ENCODE measurements around the gene NACA2.

Gene NACA2

DNA sequence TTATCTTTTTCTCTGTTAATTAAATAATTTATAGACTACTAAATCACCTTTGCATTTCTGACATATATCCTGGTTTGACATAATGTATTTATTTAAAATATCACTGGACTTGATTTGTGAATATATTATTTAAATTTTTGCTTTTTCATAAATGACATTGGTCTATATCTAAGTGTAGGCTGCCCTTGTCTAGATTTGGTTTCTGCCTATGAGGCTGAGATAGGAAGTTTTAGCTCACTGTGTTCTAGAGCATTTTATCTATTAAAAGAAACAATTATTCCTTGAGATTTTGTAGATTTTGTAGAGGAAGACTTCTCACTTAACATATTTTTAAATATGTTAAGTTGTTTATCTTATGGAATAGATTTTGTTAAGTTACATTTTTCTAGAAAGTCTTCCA is 43.9 kb downstream of the NACA2 start:
- no peak for TF ChIP-seq ZFX (IDR thresholded peaks at IDR 0.05; ENCODE audit: borderline replicate concordance)
- TF ChIP-seq, protein P1, sequence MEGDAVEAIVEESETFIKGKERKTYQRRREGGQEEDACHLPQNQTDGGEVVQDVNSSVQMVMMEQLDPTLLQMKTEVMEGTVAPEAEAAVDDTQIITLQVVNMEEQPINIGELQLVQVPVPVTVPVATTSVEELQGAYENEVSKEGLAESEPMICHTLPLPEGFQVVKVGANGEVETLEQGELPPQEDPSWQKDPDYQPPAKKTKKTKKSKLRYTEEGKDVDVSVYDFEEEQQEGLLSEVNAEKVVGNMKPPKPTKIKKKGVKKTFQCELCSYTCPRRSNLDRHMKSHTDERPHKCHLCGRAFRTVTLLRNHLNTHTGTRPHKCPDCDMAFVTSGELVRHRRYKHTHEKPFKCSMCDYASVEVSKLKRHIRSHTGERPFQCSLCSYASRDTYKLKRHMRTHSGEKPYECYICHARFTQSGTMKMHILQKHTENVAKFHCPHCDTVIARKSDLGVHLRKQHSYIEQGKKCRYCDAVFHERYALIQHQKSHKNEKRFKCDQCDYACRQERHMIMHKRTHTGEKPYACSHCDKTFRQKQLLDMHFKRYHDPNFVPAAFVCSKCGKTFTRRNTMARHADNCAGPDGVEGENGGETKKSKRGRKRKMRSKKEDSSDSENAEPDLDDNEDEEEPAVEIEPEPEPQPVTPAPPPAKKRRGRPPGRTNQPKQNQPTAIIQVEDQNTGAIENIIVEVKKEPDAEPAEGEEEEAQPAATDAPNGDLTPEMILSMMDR (IDR thresholded peaks at IDR 0.05) = no peak
- H3K27ac ChIP-seq = no peak overlapping the region

DNA sequence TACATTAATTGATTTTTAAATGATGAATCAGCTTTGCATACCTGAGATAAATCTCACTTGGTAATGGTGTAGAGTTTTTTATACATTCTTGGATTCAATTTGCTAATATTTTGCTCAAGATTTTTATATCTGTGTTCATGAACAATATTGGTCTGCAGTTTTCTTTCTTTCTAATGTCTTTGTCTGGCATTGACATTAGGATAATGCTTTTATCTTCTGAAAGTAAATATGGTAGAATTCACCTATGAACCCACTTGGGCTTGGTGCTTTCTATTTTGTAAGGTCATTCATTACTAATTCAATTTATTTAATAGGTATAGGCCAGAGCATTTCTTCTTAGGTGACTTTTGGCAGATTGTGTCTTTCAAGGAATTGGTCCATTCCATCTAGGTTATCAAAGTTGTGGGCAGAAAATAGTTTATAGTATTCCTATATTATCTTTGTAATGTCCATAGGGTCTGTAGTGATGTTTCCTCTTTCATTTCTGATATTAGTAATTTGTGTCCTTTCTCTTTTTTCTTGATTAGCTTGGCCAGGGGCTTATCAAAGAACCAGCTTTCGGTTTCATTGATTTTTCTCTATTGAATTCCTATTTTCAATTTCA is 45.6 kb downstream of the NACA2 start:
- TF ChIP-seq, protein P1 (IDR thresholded peaks at IDR 0.05) = no peak
- no peak for TF ChIP-seq ZFX (IDR thresholded peaks at IDR 0.05; ENCODE audit: borderline replicate concordance)

DNA sequence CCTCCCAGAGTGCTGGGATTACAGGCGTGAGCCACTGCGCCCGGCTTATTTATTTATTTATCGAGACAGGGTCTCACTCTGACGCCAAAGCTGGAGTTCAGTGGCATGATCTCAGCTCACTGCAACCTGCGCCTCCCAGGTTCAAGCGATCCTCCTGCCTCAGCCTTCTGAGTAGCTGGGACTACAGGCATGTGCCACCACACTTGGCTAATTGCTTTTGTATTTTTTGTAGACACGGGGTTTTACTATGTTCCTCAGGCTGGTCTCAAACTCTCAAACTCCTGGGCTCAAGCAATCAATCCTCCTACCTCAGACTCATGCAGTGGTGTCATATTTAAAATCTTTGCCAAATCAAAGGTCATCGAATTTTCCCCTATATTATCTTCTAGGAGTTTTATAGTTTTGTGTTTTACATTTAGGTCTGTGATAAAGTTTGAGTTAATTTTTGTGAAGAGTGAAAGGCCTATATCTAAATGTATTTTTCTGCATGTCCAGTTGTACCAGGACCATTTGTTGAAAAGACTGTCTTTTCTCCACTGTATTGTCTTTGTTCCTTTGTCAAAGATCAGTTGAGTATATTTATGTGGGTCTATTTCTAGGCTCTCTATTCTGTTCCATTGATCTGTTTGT is 47.1 kb downstream of the NACA2 start:
- TF ChIP-seq, protein P1 (IDR thresholded peaks at IDR 0.05) = no peak
- TF ChIP-seq ZFX (IDR thresholded peaks at IDR 0.05; ENCODE audit: borderline replicate concordance) = no peak

More for the DNA sequence above, 45.6 kb downstream of the NACA2 start:
- H3K27ac ChIP-seq = no peak overlapping the region

DNA sequence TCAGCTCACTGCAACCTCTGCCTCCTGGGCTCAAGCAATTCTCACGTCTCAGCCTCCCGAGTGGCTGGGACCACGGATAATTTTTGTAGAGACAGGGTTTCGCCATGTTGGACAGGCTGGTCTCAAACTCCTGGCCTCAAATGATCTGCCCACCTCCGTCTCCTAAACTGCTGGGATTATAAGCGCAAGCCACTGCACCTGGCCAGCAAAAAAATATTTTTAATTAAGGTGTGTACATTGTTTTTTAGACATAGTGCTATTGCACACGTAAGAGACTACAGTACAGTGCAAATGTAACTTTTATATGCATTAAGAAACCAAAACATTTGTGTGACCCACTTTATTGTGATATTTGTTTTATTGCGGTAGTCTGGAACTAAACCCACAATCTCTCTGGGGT is 49.0 kb downstream of the NACA2 start:
- H3K27ac ChIP-seq = no peak overlapping the region
- no peak for TF ChIP-seq ZFX (IDR thresholded peaks at IDR 0.05; ENCODE audit: borderline replicate concordance)
- TF ChIP-seq, protein P1 (IDR thresholded peaks at IDR 0.05) = no peak

More for the DNA sequence above, 47.1 kb downstream of the NACA2 start:
- no peak overlapping the region for H3K27ac ChIP-seq

DNA sequence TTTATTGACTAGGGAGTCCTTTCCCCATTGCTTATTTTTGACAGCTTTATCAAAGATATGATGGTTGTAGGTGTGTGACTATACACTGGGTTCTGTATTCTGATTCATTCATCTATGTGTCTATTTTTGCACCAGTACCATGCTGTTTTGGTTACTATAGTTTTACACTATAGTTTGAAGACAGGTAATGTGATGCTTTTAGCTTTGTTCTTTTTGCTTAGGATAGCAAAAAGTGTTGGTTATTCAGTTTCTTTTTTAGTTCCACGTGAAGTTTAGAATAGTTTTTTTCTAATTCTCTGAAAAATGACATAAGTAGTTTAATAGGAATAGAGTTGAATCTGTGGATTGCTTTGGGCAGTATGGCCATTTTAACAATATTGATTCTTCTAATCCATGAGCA is 50.1 kb downstream of the NACA2 start:
- H3K27ac ChIP-seq = no peak overlapping the region
- TF ChIP-seq ZFX (IDR thresholded peaks at IDR 0.05; ENCODE audit: borderline replicate concordance) = no peak
- TF ChIP-seq, protein P1 (IDR thresholded peaks at IDR 0.05) = no peak
